Lower leg skin (tissue), 4 donors: ENCODE data around the gene CYP19A1. TPM values are rescaled to one million over a fixed set of nuclear protein-coding genes. Genes with fewer than 3 reads are reported as not detected.

ENCODE experiments used
- DNase-seq, 2 donors: peaks; one replicate each; pipeline ENCODE4 v3.0.0-alpha.2; 2019; ENCODE audit warnings: low spot score in 2 of 2
- H3K4me3 ChIP-seq: fragments of 200-600 bp; sonication (generic); 2 replicates; pipeline ENCODE4 v1.5.1; 2017; ENCODE audit warnings: mild to moderate bottlenecking, low read depth; ENCODE audit not compliant: poor library complexity, severe bottlenecking
- CTCF ChIP-seq, 3 donors: fragments of 450-650 bp; IDR thresholded peaks; one replicate each; pipeline ENCODE4 v1.5.1; 2016; ENCODE audit warnings: antibody characterized with exemption in 3 of 3, mild to moderate bottlenecking in 3 of 3, moderate library complexity in 2 of 3
- POLR2A ChIP-seq, 2 donors: fragments of 450-650 bp; IDR thresholded peaks; one replicate each; pipeline ENCODE4 v1.6.1; 2016 to 2017; ENCODE audit warnings: antibody characterized with exemption in 2 of 2, mild to moderate bottlenecking in 1 of 2, moderate library complexity in 1 of 2
- WGBS, 2 donors: methylation state at CpG; one replicate each; pipeline ENCODE4 v1.1.5; 2018; 5-methylcytosine and 5-hydroxymethylcytosine counted together
- intact Hi-C: fragments of 100-400 bp; cut with DNase I; formaldehyde crosslinking; loops from one replicate; pipeline ENCODE4 v1.15.0; 2023; ENCODE audit warnings: low total_unique reads
- total RNA-seq, 4 donors: library from RNA; depleted of rRNA; stranded (reverse); fragments of >200 nt; gene quantifications; one replicate each; pipeline ENCODE4 v1.1.0, GENCODE V29; 2016

CYP19A1 gene
- total RNA-seq, 4 donors from 2014 or later, result 0.51 to 6.2 (median 2.6) TPM

GRCh38 chr15:51375966-51376640 is 37.7 kb upstream of the CYP19A1 start:
- no peak for DNase-seq
- WGBS, 2 donors, result 80 to 82% methylated on average over 3 of the region's 3 CpGs
- intact Hi-C loops, result no loop called here
- TF ChIP-seq CTCF (IDR thresholded peaks at IDR 0.05), result no peak
- no peak overlapping the region for H3K4me3 ChIP-seq

GRCh38 chr15:51374131-51374530 is 35.7 kb upstream of the CYP19A1 start:
- H3K4me3 ChIP-seq, result no peak overlapping the region
- TF ChIP-seq POLR2A (IDR thresholded peaks at IDR 0.05) (no peak), CTCF (IDR thresholded peaks at IDR 0.05) (no peak)
- intact Hi-C loops, result no loop called here
- DNase-seq, result no peak

GRCh38 chr15:51371266-51371665 is 32.9 kb upstream of the CYP19A1 start:
- intact Hi-C loops, result no loop called here
- no peak overlapping the region for H3K4me3 ChIP-seq
- WGBS, 2 donors, result 41 to 61% methylated on average over 1 of the region's 1 CpG
- DNase-seq, result no peak
- TF ChIP-seq POLR2A (IDR thresholded peaks at IDR 0.05) (no peak), CTCF (IDR thresholded peaks at IDR 0.05) (no peak)

DNA sequence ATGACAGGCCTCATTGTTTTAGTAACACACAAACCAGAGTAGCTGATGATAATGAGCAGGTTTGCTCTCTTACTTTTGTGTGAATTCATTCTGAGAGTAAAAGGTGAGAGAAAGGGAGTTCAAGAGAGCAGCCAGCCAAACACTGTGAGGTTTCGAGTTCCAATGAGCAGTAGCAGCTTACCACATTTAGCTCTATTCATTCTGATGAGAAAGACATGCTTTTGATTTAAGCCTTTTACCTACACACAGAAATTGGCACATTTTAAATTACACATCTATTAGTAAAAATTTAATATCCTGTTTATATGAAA is 31.0 kb upstream of the CYP19A1 start:
- intact Hi-C loops, result no loop called here
- no peak overlapping the region for H3K4me3 ChIP-seq
- no peak for DNase-seq
- 77 to 81% methylated on average over 1 of the region's 1 CpG for WGBS, 2 donors
- TF ChIP-seq POLR2A (IDR thresholded peaks at IDR 0.05), result no peak
- TF ChIP-seq CTCF (IDR thresholded peaks at IDR 0.05), result no peak

DNA sequence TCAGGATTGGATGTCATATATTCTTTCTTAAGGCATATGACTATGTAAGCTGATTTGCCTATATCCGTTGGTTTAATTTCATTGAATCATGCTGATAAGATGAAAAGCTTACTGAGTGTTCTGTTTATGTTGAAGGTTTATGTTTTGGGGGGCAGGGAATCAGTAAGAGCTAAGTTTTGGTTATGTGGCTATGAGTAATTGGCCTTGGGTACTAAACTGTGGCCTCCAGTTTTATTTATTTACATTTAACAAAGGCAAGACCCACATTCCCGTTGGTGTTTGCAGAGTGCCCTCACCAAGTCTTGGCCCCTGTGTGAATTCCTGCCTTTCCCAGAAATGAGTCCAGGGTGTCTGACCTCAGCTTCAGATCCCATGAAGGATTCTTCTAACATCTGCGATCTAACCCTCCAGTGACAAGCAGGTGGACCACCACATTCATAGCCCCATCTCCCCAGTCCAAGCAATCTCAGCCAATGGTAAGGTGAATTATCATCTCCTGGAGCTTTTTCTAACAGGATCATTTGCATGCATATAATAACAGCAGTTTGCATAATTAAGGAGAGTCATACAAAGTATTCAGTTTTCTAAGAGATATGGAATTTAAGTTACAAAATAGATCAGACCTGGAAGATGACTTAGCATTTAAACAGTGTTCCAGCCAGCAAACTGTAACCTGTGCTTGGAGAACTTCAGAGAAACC is 30.5 kb upstream of the CYP19A1 start:
- intact Hi-C loops, result no loop called here
- H3K4me3 ChIP-seq, result no peak overlapping the region
- TF ChIP-seq POLR2A (IDR thresholded peaks at IDR 0.05) (no peak), CTCF (IDR thresholded peaks at IDR 0.05) (no peak)
- DNase-seq, result no peak
- 76 to 77% methylated on average over 3 of the region's 3 CpGs for WGBS, 2 donors

DNA sequence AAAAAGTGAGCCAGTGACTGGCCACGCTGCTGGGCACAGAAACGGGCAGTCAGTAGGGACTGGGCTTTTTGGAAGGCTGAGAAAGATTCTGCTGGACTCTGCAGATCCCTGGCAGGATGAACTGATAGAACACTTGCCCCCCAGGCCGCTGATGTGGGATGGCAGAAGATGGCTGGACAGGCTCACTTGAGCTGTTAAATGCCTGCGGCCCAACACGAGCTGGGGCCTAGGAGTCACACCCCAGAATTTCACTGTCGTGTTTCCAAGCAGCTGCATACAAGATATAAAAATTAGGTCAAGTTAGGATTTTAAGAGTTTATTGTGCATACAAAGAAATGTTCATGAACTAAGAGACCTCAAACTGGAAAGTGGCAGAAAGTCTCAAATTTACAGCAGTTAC is 29.9 kb upstream of the CYP19A1 start:
- WGBS, 2 donors, result 56 to 68% methylated on average over 6 of the region's 6 CpGs
- intact Hi-C loops, result no loop called here
- no peak for DNase-seq
- TF ChIP-seq CTCF (IDR thresholded peaks at IDR 0.05) (no peak), POLR2A (IDR thresholded peaks at IDR 0.05) (no peak)
- H3K4me3 ChIP-seq, result no peak overlapping the region
